Measurements from ENCODE around the gene PCGF5.

- TF ChIP-seq TAF1 (conservative IDR thresholded peaks at IDR 0.05) (no peak), REST (IDR thresholded peaks at IDR 0.05) (no peak), CTCF (IDR thresholded peaks at IDR 0.05; ENCODE audit: low read depth, low read length, missing input control) (no peak), SP1 (IDR thresholded peaks at IDR 0.05) (no peak)
Measured at GRCh38 chr10:91227576-91227975, 7.1 kb downstream of the PCGF5 start.

All from liver (tissue), 3 donors.